ENCODE results near the gene CD109. TPM values are rescaled to one million over a fixed set of nuclear protein-coding genes. Genes with fewer than 3 reads are reported as not detected.
A peak's percentile ranks its signal among the peaks of the same experiment; 100 is the strongest.

Gene CD109
- 1 to 10 TPM; 1.3 to 3.8 (median 2.8) TPM for total RNA-seq

DNA sequence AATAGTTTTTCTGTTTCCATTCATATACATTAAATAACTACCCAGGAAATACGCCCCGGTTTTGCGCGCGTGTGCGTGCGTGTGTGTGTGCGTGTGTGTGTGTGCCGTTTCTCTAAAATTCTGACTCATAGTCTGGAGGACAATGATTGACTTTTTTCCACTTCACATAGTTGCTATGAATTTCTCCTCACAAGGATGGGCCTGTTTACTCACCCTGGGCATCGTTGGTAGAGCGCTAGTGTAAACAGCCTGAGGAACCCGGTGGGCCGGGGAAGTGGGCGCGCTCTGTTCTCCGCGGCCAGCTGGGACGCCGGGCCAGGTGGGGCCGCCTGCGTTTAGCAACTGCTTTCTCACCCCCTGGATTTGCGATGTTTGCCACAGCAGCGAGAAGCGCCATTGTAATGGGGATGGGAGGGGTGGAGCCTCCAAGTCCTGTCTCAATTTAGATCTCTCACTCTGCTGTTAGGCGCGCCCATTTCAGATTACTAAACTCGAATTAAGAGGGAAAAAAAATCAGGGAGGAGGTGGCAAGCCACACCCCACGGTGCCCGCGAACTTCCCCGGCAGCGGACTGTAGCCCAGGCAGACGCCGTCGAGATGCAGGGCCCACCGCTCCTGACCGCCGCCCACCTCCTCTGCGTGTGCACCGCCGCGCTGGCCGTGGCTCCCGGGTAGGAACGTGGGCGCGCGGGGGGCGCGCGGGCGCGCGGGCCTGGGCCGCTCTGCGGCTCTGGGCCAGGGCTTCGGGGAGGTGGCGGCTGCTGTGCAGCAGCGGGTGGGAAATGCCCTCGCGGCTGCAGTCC lies at the start of gene CD109:
Gene CD109, plus strand, starts transcription at position 585 of the 803 bp plus-strand sequence. Its CDS starts 13 bp downstream, at position 598.
- peaks cover 0 to 5% of the 10 kb centered on the region in 2 donors for H3K4me1 ChIP-seq
- ATAC-seq = peak; percentile 62 to 63
- TF ChIP-seq CTCF (IDR thresholded peaks at IDR 0.05 in 4 of 5, conservative IDR thresholded peaks at IDR 0.05 in 1 of 5) (no peak), POLR2A (IDR thresholded peaks at IDR 0.05) (peak; percentile 23 to 28)
- in situ Hi-C loops (cut with MboI; ENCODE audit: low sequenced_read_pairs in 4 of 4) = no loop called here
- intact Hi-C loops (cut with DNase I; ENCODE audit: low total_unique reads) = no loop called here
- H3K4me3 ChIP-seq = peak within 1 kb of the TSS; percentile 54 to 68 (median 59)
- no peak for DNase-seq
- peak within 1 kb of the TSS; percentile 17 to 58 (median 56) for H3K27ac ChIP-seq
- no peaks in the 10 kb centered on the region for H3K9me3 ChIP-seq
- no peaks in the 10 kb centered on the region for H3K27me3 ChIP-seq
- H3K36me3 ChIP-seq = no peaks in the 10 kb centered on the region

DNA sequence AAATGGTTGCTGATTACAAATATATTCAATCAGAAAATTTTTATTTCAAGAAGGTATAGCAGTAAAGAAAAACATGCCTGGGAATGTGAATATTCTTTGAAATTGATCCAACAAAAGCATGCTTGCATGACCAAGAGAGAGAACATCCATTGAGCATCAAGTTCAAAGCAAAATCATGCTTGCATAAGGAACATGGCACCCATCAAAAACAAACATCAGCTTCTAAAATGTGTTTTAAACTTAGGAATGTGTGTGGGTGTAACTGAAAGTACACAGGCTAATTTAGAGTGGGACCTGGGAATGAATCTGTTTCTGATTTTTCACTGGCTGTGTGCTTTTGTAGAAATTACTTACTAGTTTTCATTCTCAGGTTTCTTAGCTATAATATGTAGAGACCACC lies 47.8 kb upstream of the CD109 start:
- Histone ChIP-seq H3K9me3 (no peaks in the 10 kb centered on the region), H3K36me3 (peaks cover 0 to 6% of the 10 kb centered on the region in 2 donors), H3K4me1 (peaks cover 7 to 12% of the 10 kb centered on the region in 2 donors), H3K27me3 (no peaks in the 10 kb centered on the region), H3K27ac (no peak overlapping the region), H3K4me3 (no peak overlapping the region)
- TF ChIP-seq CTCF (IDR thresholded peaks at IDR 0.05 in 4 of 5, conservative IDR thresholded peaks at IDR 0.05 in 1 of 5) = no peak
- no peak for TF ChIP-seq POLR2A (IDR thresholded peaks at IDR 0.05)
- in situ Hi-C loops (cut with MboI; ENCODE audit: low sequenced_read_pairs in 4 of 4) (no loop called here), intact Hi-C loops (cut with DNase I; ENCODE audit: low total_unique reads) (no loop called here)
- DNase-seq (no peak), ATAC-seq (no peak)

DNA sequence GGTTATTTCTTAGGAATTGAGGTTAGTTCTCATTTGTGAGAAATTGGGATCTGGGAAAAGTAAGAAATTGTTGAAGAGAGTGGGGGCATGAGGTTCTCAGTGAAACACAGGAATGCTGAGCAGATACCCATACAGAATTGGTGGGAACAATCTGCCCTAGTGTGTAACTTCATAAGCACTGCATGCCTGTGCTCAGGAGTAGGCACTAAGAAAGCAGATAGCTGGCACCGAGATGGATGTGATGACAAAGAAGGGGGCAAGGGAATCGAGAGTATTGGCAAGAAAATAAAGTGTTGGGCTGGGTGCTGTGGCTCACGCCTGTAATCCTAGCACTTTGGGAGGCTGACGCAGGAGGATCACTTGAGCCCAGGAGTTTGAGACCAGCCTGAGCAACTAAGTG lies 46.2 kb upstream of the CD109 start:
- H3K9me3 ChIP-seq = no peaks in the 10 kb centered on the region
- H3K27me3 ChIP-seq = no peaks in the 10 kb centered on the region
- ATAC-seq (no peak), DNase-seq (no peak)
- peaks cover 0 to 6% of the 10 kb centered on the region in 2 donors for H3K36me3 ChIP-seq
- intact Hi-C loops (cut with DNase I; ENCODE audit: low total_unique reads) = loop anchor here (5.0 kb wide), 4 partner anchors 187 to 1953 kb away; partner anchors contain the start of genes MTO1 and SENP6
- no peak overlapping the region for H3K27ac ChIP-seq
- no peak overlapping the region for H3K4me3 ChIP-seq
- in situ Hi-C loops (cut with MboI; ENCODE audit: low sequenced_read_pairs in 4 of 4) = loop anchor here in 1 of 4 donors (25.0 kb wide), 1 partner anchor 1563 kb away; the partner anchor contains the start of gene COL12A1
- H3K4me1 ChIP-seq = peaks cover 11 to 15% of the 10 kb centered on the region in 2 donors
- TF ChIP-seq POLR2A (IDR thresholded peaks at IDR 0.05) (no peak), CTCF (IDR thresholded peaks at IDR 0.05 in 4 of 5, conservative IDR thresholded peaks at IDR 0.05 in 1 of 5) (no peak)

DNA sequence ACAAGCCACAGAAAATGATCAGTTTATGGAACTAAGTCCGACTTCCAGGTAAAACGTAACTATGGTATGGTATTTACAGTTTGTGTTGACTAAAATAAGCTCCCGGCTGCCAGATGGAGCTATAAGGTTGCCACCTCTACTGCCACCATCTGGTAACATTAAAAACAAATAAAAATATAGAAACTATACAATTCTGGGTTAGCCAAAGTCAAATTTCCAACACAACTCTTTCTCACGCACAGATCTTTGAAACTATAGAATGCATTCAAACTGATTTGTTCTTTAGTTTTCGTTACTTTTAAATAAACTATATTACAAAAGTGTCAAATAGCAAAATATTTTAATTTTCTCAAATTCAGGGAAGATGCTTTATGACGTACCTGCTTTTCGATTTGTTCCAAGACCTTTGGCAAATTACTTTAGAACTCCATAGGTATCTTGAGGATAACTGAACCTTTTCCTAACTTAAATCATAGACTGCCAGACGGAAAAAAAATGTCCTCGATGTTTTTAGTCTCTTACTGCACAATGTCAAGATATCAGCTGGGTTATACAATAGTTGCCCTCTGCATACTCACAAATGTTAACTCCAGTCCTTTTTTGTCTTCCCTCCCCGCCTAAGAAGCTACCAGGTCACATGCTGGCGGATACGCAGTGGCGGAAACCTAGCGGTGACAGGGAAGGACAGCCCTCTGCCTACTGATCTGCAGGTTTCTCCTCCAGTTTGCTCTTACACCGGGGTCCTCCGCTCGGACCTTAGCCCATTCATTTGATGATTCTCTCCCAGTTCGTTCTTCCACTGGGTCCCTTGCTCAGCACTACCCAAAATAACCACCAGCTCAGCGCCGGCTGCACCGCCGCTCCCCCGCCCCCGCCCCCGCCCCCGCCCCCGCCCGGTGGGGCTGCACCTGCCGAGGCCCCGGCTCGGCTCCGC lies 43.1 kb upstream of the CD109 start:
- no peaks in the 10 kb centered on the region for H3K9me3 ChIP-seq
- peak; percentile 51 to 62 for DNase-seq
- ATAC-seq = peak; percentile 69

More for the DNA sequence above, 43.1 kb upstream of the CD109 start:
- Histone ChIP-seq H3K4me3 (peak overlapping the region; percentile 83 to 99 (median 97)), H3K36me3 (peaks cover 0 to 6% of the 10 kb centered on the region in 2 donors), H3K27me3 (no peaks in the 10 kb centered on the region), H3K4me1 (peaks cover 18% of the 10 kb centered on the region in 2 donors), H3K27ac (peak overlapping the region; percentile 96 to 99 (median 98))
- in situ Hi-C loops (cut with MboI; ENCODE audit: low sequenced_read_pairs in 4 of 4) = loop anchor here in 1 of 4 donors (25.0 kb wide), 1 partner anchor 1559 kb away; the partner anchor contains the start of gene COL12A1
- intact Hi-C loops (cut with DNase I; ENCODE audit: low total_unique reads) = loop anchor here (1.0 to 5.0 kb wide), 6 partner anchors 132 to 1949 kb away; partner anchors contain the start of genes EEF1A1, MTO1 and SENP6
- TF ChIP-seq POLR2A (IDR thresholded peaks at IDR 0.05) (no peak), CTCF (IDR thresholded peaks at IDR 0.05 in 4 of 5, conservative IDR thresholded peaks at IDR 0.05 in 1 of 5) (peak in 3 of 5 experiments; percentile 7 to 52 (median 47))

Data from gastrocnemius medialis (tissue), 4 donors.